Erythroblast (primary cell): ENCODE data around the gene KCNA5.

Experiments
- GATA1 ChIP-seq: IDR thresholded peaks from 2 replicates; pipeline ENCODE4 v1.6.1; 2011; ENCODE audit warnings: low read depth, mild to moderate bottlenecking, control low read depth, low read length, moderate library complexity
- POLR2A ChIP-seq: IDR thresholded peaks from 2 replicates; pipeline ENCODE4 v1.6.1; 2011; ENCODE audit warnings: mild to moderate bottlenecking, low read length

DNA sequence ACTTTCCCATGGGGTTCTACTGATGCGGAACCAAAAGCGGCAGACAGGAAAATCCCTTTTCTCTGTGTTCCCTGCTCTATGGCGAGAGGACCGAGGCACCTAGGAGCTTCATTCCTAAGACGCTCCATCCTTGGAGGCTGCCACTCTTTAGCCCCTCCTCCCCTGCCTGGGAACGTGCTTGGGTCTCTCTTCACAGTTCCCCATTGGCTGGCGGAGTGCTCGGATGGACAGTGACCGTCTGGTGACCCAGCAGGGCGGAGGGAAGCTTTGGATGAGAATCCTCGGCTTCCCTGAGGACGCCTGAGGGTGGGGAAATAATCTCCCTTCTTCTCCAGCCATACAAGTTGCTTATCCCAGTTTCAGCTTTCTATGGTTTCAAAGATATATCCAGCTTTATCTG lies 37.3 kb downstream of the KCNA5 start:
- TF ChIP-seq POLR2A (no peak), GATA1 (no peak)
